Measurements from ENCODE around the gene JDP2.

Gene JDP2

DNA sequence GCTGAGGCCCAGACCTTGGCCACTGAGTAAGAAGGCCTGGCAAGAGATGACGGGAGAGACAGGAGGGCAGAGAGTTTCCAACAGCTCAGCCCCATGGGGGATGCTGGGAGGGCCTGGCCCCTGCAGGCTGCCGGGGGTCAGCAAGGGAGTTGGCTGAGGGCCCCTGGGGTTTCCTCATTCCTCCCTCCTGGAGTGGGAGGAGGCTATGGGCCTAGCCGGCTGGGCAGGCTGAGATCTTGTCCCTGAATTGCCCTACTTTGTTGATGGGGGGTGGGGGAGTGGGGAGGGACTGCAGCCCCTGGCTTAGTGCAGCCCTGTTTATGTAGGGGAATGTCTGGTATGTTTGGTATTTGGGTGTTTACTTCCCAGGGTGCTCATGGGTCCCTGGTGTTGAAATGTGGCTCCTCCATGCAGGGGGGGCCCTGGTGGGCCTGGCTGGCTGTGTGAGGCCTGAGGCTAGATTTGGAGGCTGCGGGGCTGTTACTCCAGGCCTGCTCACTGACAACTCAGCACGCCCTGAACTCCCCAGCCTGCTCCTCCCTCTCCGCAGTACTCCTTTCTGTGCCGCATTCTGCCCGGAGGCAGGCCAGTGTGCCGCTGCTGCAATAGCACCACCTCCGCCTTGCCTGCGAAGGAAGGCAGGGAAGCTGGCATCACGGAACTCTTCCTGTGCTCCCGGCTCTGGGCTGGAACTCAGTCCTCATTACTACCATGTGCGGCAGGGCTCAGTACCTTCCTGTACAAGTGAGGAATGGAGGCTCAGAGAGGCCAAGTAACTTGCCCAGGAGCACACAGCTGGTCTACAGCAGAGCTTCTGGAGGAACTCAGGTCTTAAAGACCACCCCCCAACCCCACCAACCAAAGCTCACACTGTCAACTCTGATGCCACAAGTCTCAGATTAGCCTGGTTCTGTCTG is 25.3 kb downstream of the JDP2 start:
- peak overlapping the region; percentile 53 for H3K27ac ChIP-seq (ENCODE audit: low read depth, low read length)

DNA sequence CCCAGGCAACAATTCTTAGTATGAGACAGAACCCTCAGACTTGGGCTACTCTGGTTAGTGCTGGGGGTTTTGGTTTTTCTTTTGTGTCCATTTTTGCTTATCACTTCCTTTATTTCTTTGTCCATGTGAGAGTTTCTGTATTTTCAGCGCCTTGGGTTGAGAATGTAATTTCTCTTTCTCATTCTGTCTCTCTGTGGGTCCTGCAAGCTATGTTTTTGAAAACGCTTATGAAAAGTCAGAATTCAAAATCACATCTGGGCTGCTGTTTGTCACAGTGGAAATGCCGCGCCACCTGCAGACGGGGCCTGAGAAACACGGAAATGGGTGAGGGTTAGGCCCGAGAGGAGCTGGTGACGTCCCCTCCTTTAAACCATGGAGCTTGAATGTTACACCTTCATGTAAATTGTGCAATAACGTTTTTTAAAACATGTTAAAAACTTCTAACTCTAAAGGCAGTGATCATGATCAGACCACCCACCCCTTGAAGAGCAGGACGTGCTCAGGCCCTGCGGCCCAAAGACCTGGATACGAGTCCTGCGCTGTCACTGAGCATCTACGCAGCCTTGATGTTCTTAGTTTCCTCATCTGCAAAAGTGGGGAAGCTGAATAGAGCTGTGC is 26.1 kb downstream of the JDP2 start:
- Histone ChIP-seq H3K9me3 (ENCODE audit: insufficient read depth, low read length) (no peaks in the 10 kb centered on the region), H2AFZ (ENCODE audit: low read depth, low read length, severe bottlenecking) (no peak overlapping the region), H4K20me1 (ENCODE audit: low read depth, low read length) (no peaks in the 10 kb centered on the region), H3K27ac (ENCODE audit: low read depth, low read length) (peak overlapping the region; percentile 53), H3K27me3 (ENCODE audit: low read length) (no peaks in the 10 kb centered on the region), H3K9me2 (replicated peaks; ENCODE audit: insufficient read depth, low read length) (no peaks in the 10 kb centered on the region), H3K4me3 (ENCODE audit: insufficient read depth, low read length, poor library complexity, severe bottlenecking) (no peak overlapping the region), H3K9ac (ENCODE audit: low read length) (0 out of 2 replicates have a peak overlapping the region, but pooled peaks have one; percentile 8), H3F3A (ENCODE audit: insufficient read depth) (0 out of 2 replicates have a peak, but pooled peaks cover 3% of the 10 kb centered on the region), H3K36me3 (ENCODE audit: low read length) (peaks cover 2% of the 10 kb centered on the region; the same call in 1 of the 2 replicates), H3K4me2 (ENCODE audit: low read depth, low read length, poor library complexity, severe bottlenecking) (no peak overlapping the region), H3K79me2 (ENCODE audit: insufficient read depth, low read length) (peaks cover 87% of the 10 kb centered on the region)
- TF ChIP-seq, protein P1, sequence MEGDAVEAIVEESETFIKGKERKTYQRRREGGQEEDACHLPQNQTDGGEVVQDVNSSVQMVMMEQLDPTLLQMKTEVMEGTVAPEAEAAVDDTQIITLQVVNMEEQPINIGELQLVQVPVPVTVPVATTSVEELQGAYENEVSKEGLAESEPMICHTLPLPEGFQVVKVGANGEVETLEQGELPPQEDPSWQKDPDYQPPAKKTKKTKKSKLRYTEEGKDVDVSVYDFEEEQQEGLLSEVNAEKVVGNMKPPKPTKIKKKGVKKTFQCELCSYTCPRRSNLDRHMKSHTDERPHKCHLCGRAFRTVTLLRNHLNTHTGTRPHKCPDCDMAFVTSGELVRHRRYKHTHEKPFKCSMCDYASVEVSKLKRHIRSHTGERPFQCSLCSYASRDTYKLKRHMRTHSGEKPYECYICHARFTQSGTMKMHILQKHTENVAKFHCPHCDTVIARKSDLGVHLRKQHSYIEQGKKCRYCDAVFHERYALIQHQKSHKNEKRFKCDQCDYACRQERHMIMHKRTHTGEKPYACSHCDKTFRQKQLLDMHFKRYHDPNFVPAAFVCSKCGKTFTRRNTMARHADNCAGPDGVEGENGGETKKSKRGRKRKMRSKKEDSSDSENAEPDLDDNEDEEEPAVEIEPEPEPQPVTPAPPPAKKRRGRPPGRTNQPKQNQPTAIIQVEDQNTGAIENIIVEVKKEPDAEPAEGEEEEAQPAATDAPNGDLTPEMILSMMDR (IDR thresholded peaks at IDR 0.05; ENCODE audit: insufficient read depth, low read length, poor library complexity, severe bottlenecking) = peak; percentile 83
- TF ChIP-seq EZH2phosphoT487 (conservative IDR thresholded peaks at IDR 0.05; ENCODE audit: low read length) = no peak

More for the DNA sequence above, 25.3 kb downstream of the JDP2 start:
- Histone ChIP-seq H3K79me2 (ENCODE audit: insufficient read depth, low read length) (peaks cover 87% of the 10 kb centered on the region), H3F3A (ENCODE audit: insufficient read depth) (0 out of 2 replicates have a peak, but pooled peaks cover 3% of the 10 kb centered on the region), H3K4me3 (ENCODE audit: insufficient read depth, low read length, poor library complexity, severe bottlenecking) (no peak overlapping the region), H3K9me2 (replicated peaks; ENCODE audit: insufficient read depth, low read length) (no peaks in the 10 kb centered on the region), H3K9ac (ENCODE audit: low read length) (0 out of 2 replicates have a peak overlapping the region, but pooled peaks have one; percentile 8), H3K4me2 (ENCODE audit: low read depth, low read length, poor library complexity, severe bottlenecking) (no peak overlapping the region), H3K36me3 (ENCODE audit: low read length) (peaks cover 2% of the 10 kb centered on the region; the same call in 1 of the 2 replicates), H4K20me1 (ENCODE audit: low read depth, low read length) (no peaks in the 10 kb centered on the region), H3K9me3 (ENCODE audit: insufficient read depth, low read length) (no peaks in the 10 kb centered on the region), H3K27me3 (ENCODE audit: low read length) (no peaks in the 10 kb centered on the region), H2AFZ (ENCODE audit: low read depth, low read length, severe bottlenecking) (no peak overlapping the region)
- TF ChIP-seq, protein P1 (IDR thresholded peaks at IDR 0.05; ENCODE audit: insufficient read depth, low read length, poor library complexity, severe bottlenecking) = no peak
- no peak for TF ChIP-seq EZH2phosphoT487 (conservative IDR thresholded peaks at IDR 0.05; ENCODE audit: low read length)

DNA sequence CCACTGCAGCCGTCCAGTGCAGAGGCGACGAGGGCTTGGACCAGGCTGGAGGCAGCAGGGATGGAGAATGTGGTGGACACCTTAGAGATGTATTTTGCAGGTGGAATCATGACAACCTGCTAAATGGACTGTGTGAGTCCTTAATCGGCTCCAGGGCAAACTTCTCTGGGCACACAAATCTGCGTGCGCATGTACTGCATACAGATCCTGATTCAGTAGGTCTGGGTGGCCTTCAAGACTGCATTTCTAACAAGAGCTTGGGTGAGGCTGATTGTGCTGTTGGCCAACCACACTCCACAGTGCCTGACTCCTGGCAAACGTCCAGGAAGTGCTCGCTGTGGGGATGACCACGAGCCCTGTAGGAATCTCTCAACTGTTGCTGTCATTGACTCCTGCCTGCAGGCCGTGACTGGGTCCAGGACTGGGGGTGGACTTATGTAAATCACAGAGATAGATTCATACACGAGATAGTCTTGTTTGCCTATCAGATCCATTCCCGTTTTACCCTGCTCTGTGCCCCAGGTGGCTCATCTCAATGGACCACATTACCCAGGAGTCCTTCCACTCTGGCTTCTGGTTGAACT is 27.2 kb downstream of the JDP2 start:
- Histone ChIP-seq H3K9me3 (ENCODE audit: insufficient read depth, low read length) (no peaks in the 10 kb centered on the region), H3F3A (ENCODE audit: insufficient read depth) (no peaks in the 10 kb centered on the region), H3K79me2 (ENCODE audit: insufficient read depth, low read length) (peaks cover 87% of the 10 kb centered on the region), H3K4me2 (ENCODE audit: low read depth, low read length, poor library complexity, severe bottlenecking) (no peak overlapping the region), H3K4me3 (ENCODE audit: insufficient read depth, low read length, poor library complexity, severe bottlenecking) (no peak overlapping the region), H3K27me3 (ENCODE audit: low read length) (no peaks in the 10 kb centered on the region), H3K36me3 (ENCODE audit: low read length) (peaks cover 7% of the 10 kb centered on the region; the same call in 1 of the 2 replicates), H2AFZ (ENCODE audit: low read depth, low read length, severe bottlenecking) (no peak overlapping the region), H3K9me2 (replicated peaks; ENCODE audit: insufficient read depth, low read length) (no peaks in the 10 kb centered on the region), H4K20me1 (ENCODE audit: low read depth, low read length) (no peaks in the 10 kb centered on the region; the same call in 1 of the 2 replicates), H3K9ac (ENCODE audit: low read length) (no peak overlapping the region), H3K27ac (ENCODE audit: low read depth, low read length) (no peak overlapping the region)
- TF ChIP-seq EZH2phosphoT487 (conservative IDR thresholded peaks at IDR 0.05; ENCODE audit: low read length) = no peak
- TF ChIP-seq, protein P1 (IDR thresholded peaks at IDR 0.05; ENCODE audit: insufficient read depth, low read length, poor library complexity, severe bottlenecking) = no peak

Measured in SU-DHL-6 (cell line).